ENCODE results near the gene SEMA3A.
"Not testable (repeated sequence)": the region's sequence is repeated elsewhere in the genome, so short reads cannot be mapped to it uniquely, and the experiment has no call there.

Gene SEMA3A

GRCh38 chr7:84162125-84162524 is 32.5 kb downstream of the SEMA3A start:
- no peaks in the 10 kb centered on the region for H3K4me1 ChIP-seq (ENCODE audit: control insufficient read depth, insufficient read depth, low read length, poor library complexity, severe bottlenecking)
- H3K9me3 ChIP-seq (ENCODE audit: control insufficient read depth, low read length) = no peaks in the 10 kb centered on the region
- H3K36me3 ChIP-seq (ENCODE audit: control insufficient read depth, insufficient read depth, low read length) = no peaks in the 10 kb centered on the region
- H3K27ac ChIP-seq (ENCODE audit: insufficient read depth, low read length, poor library complexity, severe bottlenecking) = no peak overlapping the region
- H3K27me3 ChIP-seq (replicated peaks; ENCODE audit: control insufficient read depth, insufficient read depth, low read length, poor library complexity, severe bottlenecking) = no peaks in the 10 kb centered on the region
- no peak for DNase-seq
- H3K4me3 ChIP-seq (ENCODE audit: insufficient read depth, low read depth, low read length, poor library complexity, severe bottlenecking) = no peak overlapping the region

DNA sequence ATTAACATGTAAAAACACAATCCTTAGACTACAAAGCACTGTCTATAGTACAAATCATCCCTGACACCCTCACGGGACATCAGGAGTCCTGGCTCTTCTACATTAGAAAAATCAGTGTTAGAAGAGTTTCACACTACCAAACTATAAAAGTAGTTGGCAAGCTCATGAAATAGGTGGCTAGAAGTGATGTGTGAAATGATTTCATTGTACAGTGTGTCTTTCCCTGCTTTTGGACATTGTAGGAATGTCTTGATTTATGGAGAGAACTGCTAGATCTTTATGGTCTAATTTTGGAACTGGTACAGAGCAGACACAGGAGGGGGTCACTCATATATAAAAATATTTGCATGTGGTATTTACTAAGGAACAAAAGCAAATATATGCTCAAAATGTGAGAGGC is 33.2 kb downstream of the SEMA3A start:
- Histone ChIP-seq H3K36me3 (ENCODE audit: control insufficient read depth, insufficient read depth, low read length) (no peaks in the 10 kb centered on the region), H3K27ac (ENCODE audit: insufficient read depth, low read length, poor library complexity, severe bottlenecking) (no peak overlapping the region), H3K4me1 (ENCODE audit: control insufficient read depth, insufficient read depth, low read length, poor library complexity, severe bottlenecking) (no peaks in the 10 kb centered on the region), H3K9me3 (ENCODE audit: control insufficient read depth, low read length) (no peaks in the 10 kb centered on the region), H3K4me3 (ENCODE audit: insufficient read depth, low read depth, low read length, poor library complexity, severe bottlenecking) (no peak overlapping the region), H3K27me3 (replicated peaks; ENCODE audit: control insufficient read depth, insufficient read depth, low read length, poor library complexity, severe bottlenecking) (no peaks in the 10 kb centered on the region)
- no peak for DNase-seq

DNA sequence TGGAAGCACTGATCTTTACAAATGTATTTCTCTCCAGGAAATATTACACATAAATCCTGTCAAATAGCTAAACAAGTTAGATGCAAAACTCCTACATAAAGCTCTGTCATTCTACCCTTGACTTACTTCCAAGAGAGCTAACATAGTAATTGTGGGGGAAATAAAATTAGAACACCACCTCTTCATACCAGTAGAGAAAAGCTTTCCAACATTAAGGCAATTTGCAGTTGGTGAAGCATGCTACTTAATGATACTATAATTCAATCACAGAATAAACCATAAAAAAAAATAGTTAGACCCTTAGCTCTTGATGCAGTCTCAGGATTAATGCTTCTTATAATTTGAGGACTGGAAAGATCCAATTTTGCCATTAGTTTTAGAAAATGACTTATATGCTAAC is 35.2 kb downstream of the SEMA3A start:
- Histone ChIP-seq H3K27me3 (replicated peaks; ENCODE audit: control insufficient read depth, insufficient read depth, low read length, poor library complexity, severe bottlenecking) (no peaks in the 10 kb centered on the region), H3K27ac (ENCODE audit: insufficient read depth, low read length, poor library complexity, severe bottlenecking) (no peak overlapping the region), H3K4me3 (ENCODE audit: insufficient read depth, low read depth, low read length, poor library complexity, severe bottlenecking) (no peak overlapping the region), H3K36me3 (ENCODE audit: control insufficient read depth, insufficient read depth, low read length) (no peaks in the 10 kb centered on the region), H3K4me1 (ENCODE audit: control insufficient read depth, insufficient read depth, low read length, poor library complexity, severe bottlenecking) (no peaks in the 10 kb centered on the region), H3K9me3 (ENCODE audit: control insufficient read depth, low read length) (no peaks in the 10 kb centered on the region)
- no peak for DNase-seq

DNA sequence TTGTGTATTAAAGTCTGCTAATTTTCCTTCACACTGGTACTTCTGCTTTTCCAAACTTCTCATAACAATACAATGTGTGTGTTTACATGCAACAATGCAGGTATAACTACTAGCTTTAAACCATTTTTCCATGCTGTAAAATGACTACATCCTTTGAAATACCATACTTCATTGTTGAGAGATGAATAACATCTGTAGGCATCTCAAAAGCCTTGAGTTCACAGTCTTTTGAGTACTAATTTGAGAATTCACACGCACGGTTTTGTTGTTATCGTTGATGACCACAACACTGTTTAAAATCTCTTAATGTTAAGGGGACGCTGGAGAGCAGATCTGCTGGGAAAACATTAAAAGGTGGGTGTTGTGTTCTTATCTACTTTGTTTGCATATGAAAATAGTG is 37.4 kb downstream of the SEMA3A start:
- Histone ChIP-seq H3K36me3 (ENCODE audit: control insufficient read depth, insufficient read depth, low read length) (no peaks in the 10 kb centered on the region), H3K27me3 (replicated peaks; ENCODE audit: control insufficient read depth, insufficient read depth, low read length, poor library complexity, severe bottlenecking) (no peaks in the 10 kb centered on the region), H3K4me3 (ENCODE audit: insufficient read depth, low read depth, low read length, poor library complexity, severe bottlenecking) (no peak overlapping the region), H3K27ac (ENCODE audit: insufficient read depth, low read length, poor library complexity, severe bottlenecking) (no peak overlapping the region), H3K9me3 (ENCODE audit: control insufficient read depth, low read length) (no peaks in the 10 kb centered on the region), H3K4me1 (ENCODE audit: control insufficient read depth, insufficient read depth, low read length, poor library complexity, severe bottlenecking) (no peaks in the 10 kb centered on the region)
- no peak for DNase-seq

- no peaks in the 10 kb centered on the region for H3K36me3 ChIP-seq (ENCODE audit: control insufficient read depth, insufficient read depth, low read length)
- no peaks in the 10 kb centered on the region for H3K27me3 ChIP-seq (replicated peaks; ENCODE audit: control insufficient read depth, insufficient read depth, low read length, poor library complexity, severe bottlenecking)
- H3K4me1 ChIP-seq (ENCODE audit: control insufficient read depth, insufficient read depth, low read length, poor library complexity, severe bottlenecking) = no peaks in the 10 kb centered on the region
- DNase-seq = no peak
- no peak overlapping the region for H3K27ac ChIP-seq (ENCODE audit: insufficient read depth, low read length, poor library complexity, severe bottlenecking)
- no peaks in the 10 kb centered on the region for H3K9me3 ChIP-seq (ENCODE audit: control insufficient read depth, low read length)
- no peak overlapping the region for H3K4me3 ChIP-seq (ENCODE audit: insufficient read depth, low read depth, low read length, poor library complexity, severe bottlenecking)
These were observed 39.4 kb downstream of the SEMA3A start for GRCh38 chr7:84154991-84155781.

GRCh38 chr7:84152995-84153394 is 41.6 kb downstream of the SEMA3A start:
- no peak for DNase-seq
- Histone ChIP-seq H3K27ac (ENCODE audit: insufficient read depth, low read length, poor library complexity, severe bottlenecking) (no peak overlapping the region), H3K27me3 (replicated peaks; ENCODE audit: control insufficient read depth, insufficient read depth, low read length, poor library complexity, severe bottlenecking) (no peaks in the 10 kb centered on the region), H3K36me3 (ENCODE audit: control insufficient read depth, insufficient read depth, low read length) (no peaks in the 10 kb centered on the region), H3K4me3 (ENCODE audit: insufficient read depth, low read depth, low read length, poor library complexity, severe bottlenecking) (no peak overlapping the region), H3K4me1 (ENCODE audit: control insufficient read depth, insufficient read depth, low read length, poor library complexity, severe bottlenecking) (no peaks in the 10 kb centered on the region), H3K9me3 (ENCODE audit: control insufficient read depth, low read length) (no peaks in the 10 kb centered on the region)

- not testable (repeated sequence) for H3K36me3 ChIP-seq (ENCODE audit: control insufficient read depth, insufficient read depth, low read length); H3K9me3 ChIP-seq (ENCODE audit: control insufficient read depth, low read length); DNase-seq; H3K4me3 ChIP-seq (ENCODE audit: insufficient read depth, low read depth, low read length, poor library complexity, severe bottlenecking); H3K27me3 ChIP-seq (replicated peaks; ENCODE audit: control insufficient read depth, insufficient read depth, low read length, poor library complexity, severe bottlenecking); H3K4me1 ChIP-seq (ENCODE audit: control insufficient read depth, insufficient read depth, low read length, poor library complexity, severe bottlenecking); H3K27ac ChIP-seq (ENCODE audit: insufficient read depth, low read length, poor library complexity, severe bottlenecking)
These were observed 44.2 kb downstream of the SEMA3A start for GRCh38 chr7:84150370-84150769.

DNA sequence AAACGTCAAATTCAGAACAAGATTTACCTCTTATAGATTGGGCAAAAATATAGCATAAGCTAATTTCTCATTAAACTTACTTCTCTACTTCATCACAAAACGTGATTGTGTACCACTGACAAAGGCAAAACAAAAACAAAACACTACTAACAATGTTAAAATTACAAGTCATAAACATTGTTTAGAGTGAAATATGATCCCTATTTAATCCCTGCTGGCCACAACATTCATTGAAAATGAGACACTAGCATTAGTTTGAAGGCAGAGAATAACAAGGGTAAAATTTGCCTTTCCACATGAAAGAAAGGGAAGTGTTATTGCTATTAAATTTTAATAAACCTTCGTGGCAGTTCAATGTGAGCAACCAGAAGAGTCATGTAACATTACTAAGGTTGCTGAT is 45.0 kb downstream of the SEMA3A start:
- H3K9me3 ChIP-seq (ENCODE audit: control insufficient read depth, low read length) = no peaks in the 10 kb centered on the region
- H3K4me3 ChIP-seq (ENCODE audit: insufficient read depth, low read depth, low read length, poor library complexity, severe bottlenecking) = no peak overlapping the region
- no peaks in the 10 kb centered on the region for H3K27me3 ChIP-seq (replicated peaks; ENCODE audit: control insufficient read depth, insufficient read depth, low read length, poor library complexity, severe bottlenecking)
- H3K4me1 ChIP-seq (ENCODE audit: control insufficient read depth, insufficient read depth, low read length, poor library complexity, severe bottlenecking) = no peaks in the 10 kb centered on the region
- H3K36me3 ChIP-seq (ENCODE audit: control insufficient read depth, insufficient read depth, low read length) = no peaks in the 10 kb centered on the region
- no peak overlapping the region for H3K27ac ChIP-seq (ENCODE audit: insufficient read depth, low read length, poor library complexity, severe bottlenecking)
- DNase-seq = no peak

DNA sequence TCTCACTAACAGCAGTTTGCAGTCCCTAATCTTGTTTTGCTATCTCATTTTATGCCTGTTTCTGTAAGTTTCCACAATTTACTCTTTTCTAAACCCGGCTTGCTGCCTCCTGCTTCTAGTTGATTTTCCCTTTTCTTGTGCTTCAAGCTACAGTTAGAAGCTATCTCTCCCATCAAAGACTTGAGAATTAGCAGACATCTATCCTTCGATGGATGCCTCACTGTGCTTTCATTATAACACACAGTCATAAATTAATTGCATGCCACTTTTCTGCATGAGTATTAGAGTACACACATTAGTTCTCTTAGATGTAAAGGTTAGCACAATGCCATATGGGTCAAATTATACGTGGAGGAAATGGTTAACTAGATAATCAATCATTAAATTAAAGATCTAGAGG is 48.7 kb downstream of the SEMA3A start:
- no peak overlapping the region for H3K27ac ChIP-seq (ENCODE audit: insufficient read depth, low read length, poor library complexity, severe bottlenecking)
- H3K36me3 ChIP-seq (ENCODE audit: control insufficient read depth, insufficient read depth, low read length) = no peaks in the 10 kb centered on the region
- H3K27me3 ChIP-seq (replicated peaks; ENCODE audit: control insufficient read depth, insufficient read depth, low read length, poor library complexity, severe bottlenecking) = no peaks in the 10 kb centered on the region
- H3K4me1 ChIP-seq (ENCODE audit: control insufficient read depth, insufficient read depth, low read length, poor library complexity, severe bottlenecking) = no peaks in the 10 kb centered on the region
- no peak overlapping the region for H3K4me3 ChIP-seq (ENCODE audit: insufficient read depth, low read depth, low read length, poor library complexity, severe bottlenecking)
- no peaks in the 10 kb centered on the region for H3K9me3 ChIP-seq (ENCODE audit: control insufficient read depth, low read length)
- no peak for DNase-seq

- Histone ChIP-seq H3K27ac (ENCODE audit: insufficient read depth, low read length, poor library complexity, severe bottlenecking) (no peak overlapping the region), H3K27me3 (replicated peaks; ENCODE audit: control insufficient read depth, insufficient read depth, low read length, poor library complexity, severe bottlenecking) (no peaks in the 10 kb centered on the region), H3K9me3 (ENCODE audit: control insufficient read depth, low read length) (no peaks in the 10 kb centered on the region), H3K4me3 (ENCODE audit: insufficient read depth, low read depth, low read length, poor library complexity, severe bottlenecking) (no peak overlapping the region), H3K4me1 (ENCODE audit: control insufficient read depth, insufficient read depth, low read length, poor library complexity, severe bottlenecking) (no peaks in the 10 kb centered on the region), H3K36me3 (ENCODE audit: control insufficient read depth, insufficient read depth, low read length) (no peaks in the 10 kb centered on the region)
- no peak for DNase-seq
These were observed 49.7 kb downstream of the SEMA3A start for GRCh38 chr7:84144935-84145334.

All from effector memory CD4-positive, alpha-beta T cell (primary cell).